AG08396 (cell line): ENCODE results near the gene MAPK9.
A peak's percentile ranks its signal among the peaks of the same experiment; 100 is the strongest.
"Not testable (repeated sequence)": the region's sequence is repeated elsewhere in the genome, so short reads cannot be mapped to it uniquely, and the experiment has no call there.

Source experiments
- DNase-seq: peaks from one replicate; pipeline ENCODE4 v3.0.0; 2012; ENCODE audit warnings: low spot score, mixed read lengths

MAPK9 gene

GRCh38 chr5:180326989-180327565, 35.2 kb upstream of the MAPK9 start:
- DNase-seq, result no peak

DNA sequence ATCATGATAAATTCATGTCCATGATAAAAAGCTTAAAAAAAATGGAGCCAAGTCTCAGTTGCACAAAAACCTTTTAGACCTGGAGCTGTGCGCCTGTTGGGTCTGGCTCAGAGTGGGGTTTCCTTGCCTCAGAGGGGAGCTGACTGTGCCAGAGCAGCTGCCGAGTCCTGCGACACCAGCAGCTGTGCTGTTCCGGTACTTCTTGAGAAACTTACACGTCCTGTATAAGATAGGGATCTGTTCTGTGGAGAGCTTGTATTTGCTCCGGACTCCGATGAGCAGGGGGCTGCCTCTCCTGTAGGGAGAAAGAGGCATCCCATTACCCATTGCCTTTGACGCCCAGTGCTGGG, 32.7 kb upstream of the MAPK9 start:
- no peak for DNase-seq

- DNase-seq, result no peak
Observed at GRCh38 chr5:180323941-180324600, 32.2 kb upstream of the MAPK9 start.

DNA sequence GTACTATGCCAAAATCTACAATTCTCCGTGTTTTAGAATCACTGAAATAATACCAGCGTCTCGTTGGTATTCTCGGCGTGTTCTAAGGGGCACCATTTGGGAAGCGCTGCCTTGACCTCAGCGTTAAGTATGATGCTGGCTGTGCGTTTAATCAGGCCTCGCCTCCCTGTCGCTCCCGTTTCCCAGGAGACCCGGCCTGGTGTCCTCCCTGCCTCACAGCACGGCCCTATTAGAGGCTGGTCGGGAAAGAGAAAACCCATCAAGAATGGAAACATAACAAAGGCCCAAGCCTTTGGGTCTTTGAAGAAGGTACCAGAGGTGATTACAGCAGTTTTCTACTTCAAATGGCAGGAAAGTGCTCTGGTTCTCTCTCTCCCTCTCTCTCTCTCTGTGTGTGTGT, 31.3 kb upstream of the MAPK9 start:
- DNase-seq, result no peak

GRCh38 chr5:180318456-180319089, 26.7 kb upstream of the MAPK9 start:
- DNase-seq, result no peak

- no peak for DNase-seq
Observed at GRCh38 chr5:180316586-180316985, 24.7 kb upstream of the MAPK9 start.

DNA sequence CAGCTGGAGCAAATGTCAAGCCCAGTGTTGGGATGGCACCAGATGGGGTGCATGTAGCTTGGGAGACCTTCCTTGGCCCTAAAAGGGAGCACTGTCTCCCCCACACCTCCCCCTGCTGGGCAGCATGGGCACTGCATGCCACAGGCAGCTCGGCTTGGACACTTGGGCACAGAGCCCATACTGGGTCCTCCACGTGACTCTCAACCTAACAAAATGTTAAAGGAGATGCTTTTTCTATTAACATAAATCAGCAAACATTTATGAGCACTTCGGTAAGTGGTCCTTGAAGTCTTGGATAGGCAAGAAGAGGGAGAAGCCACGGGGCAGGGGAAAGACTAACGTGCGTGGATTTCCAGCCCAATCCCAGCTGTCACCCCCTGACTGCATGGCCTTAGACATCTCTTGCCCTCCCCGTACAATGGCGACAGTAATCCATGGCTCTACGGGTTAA, 23.9 kb upstream of the MAPK9 start:
- DNase-seq, result peak; percentile 80

DNA sequence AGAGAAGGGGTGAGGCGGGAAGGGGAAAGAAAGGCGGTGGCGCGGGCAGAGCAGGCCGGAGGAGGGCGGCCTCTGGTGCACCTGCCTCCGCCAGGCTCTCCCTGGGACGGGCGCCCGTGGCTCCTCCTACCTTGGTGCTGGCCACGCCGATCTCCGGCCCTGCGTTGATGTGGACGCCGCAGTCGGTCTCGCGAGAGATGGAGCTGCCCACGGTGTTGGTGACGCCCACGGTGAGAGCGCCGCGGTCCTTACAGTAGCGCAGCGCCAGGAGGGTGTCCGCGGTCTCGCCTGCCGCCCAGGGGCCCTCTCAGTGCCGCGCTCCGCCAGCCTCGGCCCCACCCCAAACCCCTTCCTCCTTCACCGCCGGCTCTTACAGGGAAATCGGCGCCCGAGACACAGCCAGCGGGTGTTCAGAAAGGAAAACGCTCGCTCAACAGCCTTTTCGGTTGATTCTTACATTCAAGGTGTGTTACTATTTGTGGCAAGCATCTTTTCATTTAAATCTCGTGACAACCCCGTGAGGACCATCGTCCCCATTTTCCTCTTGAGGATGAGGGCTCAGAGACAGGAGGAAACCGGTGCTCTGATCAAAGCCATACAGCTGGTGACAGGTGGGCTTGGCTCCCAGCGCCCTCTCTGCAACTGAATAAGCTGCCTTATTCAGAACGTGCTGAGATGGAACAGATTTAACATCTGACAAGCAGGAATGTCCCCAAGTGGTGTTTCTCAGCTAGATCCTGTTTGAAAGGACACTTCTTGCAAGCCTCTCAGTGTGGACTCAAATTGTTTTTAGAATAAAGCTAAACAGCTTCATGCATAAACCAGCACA, 22.0 kb upstream of the MAPK9 start:
- DNase-seq, result no peak

DNA sequence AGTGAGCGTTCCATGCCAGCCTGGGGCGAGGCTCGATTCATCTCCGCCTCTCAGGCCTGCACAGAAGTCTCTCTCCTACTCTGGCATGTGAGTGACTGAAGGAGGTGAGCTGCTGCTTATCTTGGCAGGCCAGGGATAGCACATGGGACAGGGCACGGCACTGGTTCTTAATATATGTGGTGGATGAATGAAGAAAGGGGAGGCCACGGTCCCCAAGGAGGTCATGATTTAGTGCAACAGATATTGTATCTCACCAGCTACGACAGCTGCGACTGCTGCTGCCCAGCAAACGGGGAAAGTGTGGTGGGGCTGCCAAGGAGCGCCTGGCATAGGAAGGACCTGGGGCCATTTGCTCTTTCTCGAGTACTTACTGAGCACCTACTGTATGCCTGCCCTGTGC, 19.3 kb upstream of the MAPK9 start:
- no peak for DNase-seq

DNA sequence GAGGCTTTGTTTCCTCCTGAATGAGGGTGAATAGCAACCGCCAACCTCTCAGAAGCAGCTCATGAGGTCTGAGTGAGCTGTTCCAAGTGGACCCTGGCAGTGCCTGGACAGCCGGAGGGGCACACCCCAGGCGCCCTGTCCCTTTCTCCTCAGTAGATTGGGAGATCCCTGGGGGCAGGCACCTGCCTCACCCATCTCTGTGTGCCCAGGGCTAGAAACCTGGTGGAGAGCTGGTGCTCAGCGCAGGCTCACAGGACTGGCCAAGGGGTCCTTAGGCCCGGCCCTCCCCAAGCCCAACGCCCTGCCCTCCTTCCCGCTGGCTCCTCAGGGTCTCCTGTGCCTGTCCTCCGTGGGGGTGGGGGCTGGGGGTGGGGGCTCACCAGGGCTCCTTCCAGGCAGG, 14.9 kb upstream of the MAPK9 start:
- no peak for DNase-seq

- DNase-seq, result no peak
Observed at GRCh38 chr5:180305481-180305880, 13.6 kb upstream of the MAPK9 start.

- DNase-seq, result no peak
Observed at GRCh38 chr5:180304431-180305375, 12.8 kb upstream of the MAPK9 start.

DNA sequence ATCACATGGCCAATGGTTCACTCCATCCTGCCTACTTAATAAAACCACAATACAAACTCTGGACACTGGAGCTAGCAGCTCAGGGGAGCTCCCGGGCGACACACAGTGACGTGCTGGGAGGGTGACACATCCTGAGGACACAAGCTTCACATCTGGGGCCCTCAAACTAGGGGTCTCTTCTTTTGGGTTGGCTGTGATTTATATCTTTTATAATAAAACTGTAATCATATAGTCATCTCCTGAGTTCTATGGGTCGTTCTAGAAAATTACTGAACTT, 12.1 kb upstream of the MAPK9 start:
- DNase-seq, result no peak

GRCh38 chr5:180303226-180304015, 11.5 kb upstream of the MAPK9 start:
- no peak for DNase-seq

DNA sequence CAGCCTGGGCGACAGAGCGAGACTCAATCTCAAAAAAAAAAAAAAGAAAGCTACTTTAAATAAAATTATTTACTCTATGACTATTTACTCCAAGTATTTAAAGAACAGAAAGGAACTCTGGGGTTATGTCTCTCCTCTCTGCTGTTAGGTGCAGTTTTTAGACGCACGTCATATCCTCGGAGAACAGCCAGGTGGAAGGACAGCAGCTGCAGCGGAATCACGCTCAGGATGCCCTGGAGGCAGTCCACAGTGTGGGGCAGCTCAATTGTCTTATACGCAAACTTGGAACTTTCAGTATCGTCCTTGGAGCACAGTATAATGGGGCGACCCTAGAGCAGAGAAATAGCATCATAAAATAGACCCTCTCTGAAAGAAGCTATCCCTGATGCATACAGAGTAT, 10.4 kb upstream of the MAPK9 start:
- DNase-seq, result no peak

- no peak for DNase-seq
Observed at GRCh38 chr5:180301253-180301652, 9.4 kb upstream of the MAPK9 start.

DNA sequence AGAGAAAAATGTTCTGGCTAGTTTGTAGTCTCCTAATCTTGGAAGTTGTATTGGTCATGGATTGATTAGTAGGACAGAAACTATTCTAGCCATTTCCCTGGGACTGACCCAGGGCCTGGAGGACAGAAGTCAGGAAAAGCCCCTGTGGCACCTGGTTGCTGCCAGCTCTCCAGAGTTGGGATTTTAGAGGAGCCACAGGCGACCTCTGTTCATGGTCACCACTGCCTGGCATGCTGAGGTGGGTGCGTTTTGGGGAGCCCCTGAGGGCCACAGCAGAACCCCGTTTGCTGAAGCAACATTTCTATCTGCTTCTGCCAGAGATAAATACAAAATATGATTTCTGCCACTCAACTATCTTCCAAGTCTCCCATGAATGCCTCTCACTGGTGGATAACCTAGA, 7.6 kb upstream of the MAPK9 start:
- no peak for DNase-seq

GRCh38 chr5:180299014-180299413, 7.1 kb upstream of the MAPK9 start:
- not testable (repeated sequence) for DNase-seq

DNA sequence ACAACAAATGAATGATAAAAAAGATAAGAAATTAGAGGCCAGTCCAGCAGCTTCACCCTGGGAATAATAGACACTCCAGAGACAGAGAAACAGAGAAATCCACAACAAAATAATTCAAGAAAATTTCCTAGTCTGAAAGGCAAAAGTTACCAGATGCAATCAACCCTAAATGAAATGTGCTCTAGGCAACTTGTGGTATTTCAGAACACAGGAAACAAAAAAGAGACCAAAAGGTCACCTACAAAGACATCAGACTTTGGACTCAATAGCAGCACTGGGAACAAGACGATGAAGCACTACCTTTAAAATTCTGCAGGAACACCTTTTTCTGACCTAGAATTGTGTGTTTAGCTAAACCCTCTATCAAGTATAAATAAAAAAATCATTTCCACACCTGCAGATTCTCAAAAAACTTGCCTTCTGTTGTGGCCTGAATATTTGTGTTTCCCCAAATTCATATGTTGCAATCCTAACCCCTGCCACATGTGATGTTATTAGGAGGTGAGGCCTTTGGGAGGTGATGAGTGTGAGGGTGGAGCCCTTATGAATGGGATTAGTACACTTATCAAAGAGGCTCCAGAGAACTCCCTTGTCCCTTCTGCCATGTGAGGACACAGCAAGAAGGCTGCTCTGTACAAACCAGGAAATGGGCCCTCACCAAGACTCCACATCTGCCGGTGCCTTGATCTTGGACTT, 5.9 kb upstream of the MAPK9 start:
- DNase-seq, result no peak

DNA sequence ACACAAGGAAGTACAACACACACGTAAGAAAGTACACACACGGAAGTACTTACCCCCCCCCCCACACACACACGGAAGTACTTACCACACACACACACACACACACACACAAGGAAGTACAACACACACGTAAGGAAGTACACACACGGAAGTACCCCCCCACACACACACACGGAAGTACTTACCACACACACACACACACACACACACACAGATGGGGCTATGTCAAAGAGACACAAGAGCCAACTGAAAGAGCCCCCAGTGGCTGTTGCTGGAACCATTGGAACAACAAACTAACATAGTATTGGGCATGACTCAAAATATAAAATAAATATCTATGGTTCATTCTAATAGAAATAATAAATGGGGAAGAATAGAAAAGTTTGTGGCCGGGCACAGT, 4.9 kb upstream of the MAPK9 start:
- no peak for DNase-seq
